HS-27A (cell line): ENCODE measurements around the gene LDB2.
A peak's percentile ranks its signal among the peaks of the same experiment; 100 is the strongest.

Experiments used
- DNase-seq: peaks from one replicate; pipeline ENCODE4 v3.0.0-alpha.2; 2012; ENCODE audit warnings: low read depth, missing footprints

The LDB2 gene

GRCh38 chr4:16685536-16685935, 212.9 kb downstream of the LDB2 start:
- DNase-seq: peak; percentile 81

DNA sequence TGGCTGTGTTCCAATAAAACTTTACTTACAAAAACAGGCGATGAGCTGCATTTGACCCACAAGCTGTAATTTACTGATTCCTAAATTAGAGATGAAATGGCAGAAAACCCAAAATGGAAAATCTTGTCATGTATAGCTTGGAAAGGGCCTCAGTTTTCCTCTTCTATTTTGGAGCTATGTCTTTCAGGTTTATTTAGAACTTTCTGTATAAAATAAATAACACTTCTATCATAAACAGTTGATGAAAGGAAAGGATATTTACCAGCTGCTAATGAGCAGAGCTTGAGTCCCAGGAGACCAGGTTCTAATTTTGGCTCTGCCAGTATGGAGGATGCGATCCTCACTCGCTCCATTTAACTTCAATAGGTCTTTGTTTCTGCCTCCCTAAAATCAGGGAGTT, 213.5 kb downstream of the LDB2 start:
- DNase-seq: no peak

DNA sequence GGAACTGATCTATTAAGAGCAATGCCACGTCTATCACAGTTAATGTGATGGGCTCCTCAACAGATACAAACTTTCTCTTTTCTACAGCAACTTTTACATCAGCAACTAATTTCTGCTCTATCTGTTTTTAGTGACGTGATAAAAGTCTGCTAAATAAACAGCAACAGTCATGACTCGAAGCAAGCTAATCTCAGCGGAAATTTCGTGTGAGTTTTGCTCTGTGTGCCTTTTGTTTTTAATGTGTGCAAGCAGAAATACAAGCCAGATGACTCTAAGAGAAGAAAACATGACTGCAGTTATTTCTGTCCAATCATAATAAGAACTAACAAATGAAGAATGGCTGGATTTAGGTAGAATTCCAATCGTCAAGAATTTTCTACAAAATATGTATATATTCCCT, 214.3 kb downstream of the LDB2 start:
- DNase-seq: no peak

- no peak for DNase-seq
Measured at GRCh38 chr4:16682975-16683374, 215.5 kb downstream of the LDB2 start.

DNA sequence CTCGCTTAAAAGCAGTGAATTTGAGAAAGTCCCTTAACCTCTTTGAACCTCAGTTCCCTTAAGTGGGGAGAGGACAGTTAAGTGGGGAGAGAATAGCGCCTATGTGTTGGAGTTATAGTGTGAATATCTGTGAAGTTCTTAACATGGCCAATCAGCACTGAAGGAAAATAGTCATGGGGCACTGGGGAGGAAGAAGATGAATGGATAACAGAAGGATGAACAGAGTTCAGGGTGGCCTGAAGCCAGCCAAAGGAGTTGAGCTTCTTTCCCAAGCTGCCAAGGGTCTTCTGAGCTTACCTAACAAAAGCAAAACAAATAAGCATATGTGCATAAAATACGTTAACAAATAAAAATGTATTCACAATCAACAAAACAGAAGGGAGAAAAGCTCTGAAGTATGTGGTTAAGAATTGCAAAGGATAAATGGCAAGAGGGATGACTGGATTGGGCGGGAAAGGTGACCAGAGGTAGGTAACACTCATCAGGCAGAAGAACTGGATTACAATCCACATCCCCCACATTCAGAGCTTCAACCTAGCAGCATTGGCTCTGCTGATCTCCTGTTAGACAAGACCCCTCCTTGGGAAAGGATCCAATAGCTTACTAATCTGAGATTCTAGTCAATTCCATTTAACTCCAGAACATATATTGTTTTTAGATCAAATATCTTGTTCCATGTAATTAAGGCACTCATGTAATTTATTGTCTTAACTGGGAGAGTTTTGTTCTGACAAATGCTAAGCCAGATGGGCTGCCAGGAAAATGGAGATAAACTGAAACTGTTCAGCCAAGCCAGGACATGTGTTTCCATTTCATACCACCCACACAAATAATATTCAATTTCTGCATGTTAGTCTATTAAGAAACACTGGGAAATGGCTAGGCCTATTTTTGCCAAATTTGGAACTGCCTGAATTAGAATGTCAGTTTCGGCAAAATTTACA, 221.2 kb downstream of the LDB2 start:
- DNase-seq: no peak

DNA sequence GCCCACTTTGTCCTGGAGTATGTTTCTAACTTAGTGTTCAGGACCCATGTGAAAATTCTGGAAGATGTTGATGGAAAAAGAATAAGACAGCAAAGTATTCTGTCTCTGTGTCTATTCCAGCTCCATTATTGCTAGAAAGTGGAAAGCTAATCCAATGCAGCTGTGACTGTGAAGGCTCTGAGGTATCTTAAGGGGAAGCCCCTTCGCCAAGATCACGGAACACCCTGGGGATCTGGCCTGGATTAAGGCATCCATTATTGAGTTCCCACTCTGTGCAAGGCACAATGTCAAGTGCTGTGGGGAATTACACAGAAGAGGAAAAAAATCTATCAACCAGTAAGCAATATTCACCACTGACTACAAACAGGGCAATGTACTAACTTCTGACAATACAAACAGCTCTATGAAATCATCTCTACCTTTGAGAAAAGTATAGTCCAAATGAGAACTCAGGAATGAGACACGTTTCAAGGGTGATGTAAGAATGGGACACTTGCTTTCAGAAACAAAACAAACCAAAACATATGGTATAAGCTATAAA, 222.1 kb downstream of the LDB2 start:
- no peak for DNase-seq

DNA sequence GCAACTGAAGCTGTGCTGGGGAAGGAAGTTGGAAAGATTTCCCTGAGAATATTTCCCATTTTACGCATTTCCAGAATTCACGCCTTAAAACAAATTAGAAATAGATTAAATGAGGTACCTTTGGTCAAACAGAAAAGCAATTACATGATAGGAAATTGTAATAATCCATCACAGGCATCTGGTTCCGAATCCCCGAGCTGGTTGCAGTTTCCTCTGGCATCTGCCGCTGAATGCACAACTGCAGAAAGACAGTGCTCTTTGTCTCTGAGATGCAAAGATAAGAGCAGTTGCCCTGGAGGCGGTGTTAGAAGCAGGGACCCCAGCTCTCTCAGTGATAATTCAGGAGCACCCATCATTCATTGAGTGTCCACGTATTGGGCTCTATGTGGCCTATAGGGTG, 224.4 kb downstream of the LDB2 start:
- DNase-seq: no peak

- DNase-seq: no peak
Measured at GRCh38 chr4:16672421-16672820, 226.0 kb downstream of the LDB2 start.

DNA sequence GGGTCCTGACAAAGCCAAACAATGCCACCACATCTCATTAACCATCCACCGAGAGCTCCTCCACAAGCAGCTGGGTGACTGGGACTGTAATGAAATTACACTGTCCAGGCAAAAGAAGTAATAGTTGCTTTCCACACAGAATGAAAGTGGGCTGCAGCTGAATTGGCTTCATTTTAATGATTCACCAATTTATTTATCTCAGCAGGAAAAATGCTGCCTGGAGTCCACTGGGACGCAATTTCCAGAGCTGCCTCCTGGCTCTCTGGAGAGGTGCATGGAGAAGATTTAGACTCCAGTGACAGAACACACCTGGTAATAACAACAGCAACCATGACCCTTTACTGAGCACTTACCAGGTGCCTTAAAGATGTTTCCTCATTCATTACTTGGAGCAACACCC, 226.7 kb downstream of the LDB2 start:
- no peak for DNase-seq

DNA sequence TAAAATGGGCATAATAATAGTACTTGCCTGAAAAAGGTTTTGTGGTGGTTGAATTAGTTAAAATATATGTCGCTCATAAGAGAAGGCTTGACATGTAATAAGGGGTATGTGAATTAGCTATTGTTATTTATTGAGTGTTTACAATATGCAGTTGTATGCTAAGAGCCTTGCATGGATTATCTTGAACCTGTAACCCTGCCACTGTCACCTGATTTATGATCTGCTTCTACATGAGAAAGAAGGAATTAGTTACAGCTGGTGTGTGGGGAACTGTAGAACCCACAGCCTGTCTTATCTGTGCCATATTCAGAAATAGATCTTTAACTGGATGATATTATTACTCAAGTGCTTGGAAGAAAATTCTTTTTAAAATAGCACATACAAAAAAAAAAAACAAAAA, 227.7 kb downstream of the LDB2 start:
- DNase-seq: no peak

DNA sequence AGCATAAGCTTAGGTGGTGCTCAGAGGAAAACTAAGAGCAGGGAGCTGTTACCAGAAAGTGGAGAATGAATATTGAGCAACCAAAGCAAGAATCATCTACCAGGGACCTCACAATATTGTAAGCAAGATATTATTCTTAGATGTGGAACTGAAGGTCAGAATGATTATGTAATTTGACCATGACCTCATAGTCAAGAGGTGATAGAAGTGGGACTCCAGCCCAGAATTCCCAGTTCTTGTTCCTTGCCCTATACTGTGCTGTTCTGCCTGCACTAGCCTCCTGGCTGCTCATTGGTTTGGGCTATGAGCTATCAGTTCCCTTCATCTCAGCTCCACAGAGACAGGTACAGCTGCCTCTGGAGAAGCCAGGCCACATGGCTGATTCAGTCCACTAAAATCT, 229.4 kb downstream of the LDB2 start:
- DNase-seq: no peak

DNA sequence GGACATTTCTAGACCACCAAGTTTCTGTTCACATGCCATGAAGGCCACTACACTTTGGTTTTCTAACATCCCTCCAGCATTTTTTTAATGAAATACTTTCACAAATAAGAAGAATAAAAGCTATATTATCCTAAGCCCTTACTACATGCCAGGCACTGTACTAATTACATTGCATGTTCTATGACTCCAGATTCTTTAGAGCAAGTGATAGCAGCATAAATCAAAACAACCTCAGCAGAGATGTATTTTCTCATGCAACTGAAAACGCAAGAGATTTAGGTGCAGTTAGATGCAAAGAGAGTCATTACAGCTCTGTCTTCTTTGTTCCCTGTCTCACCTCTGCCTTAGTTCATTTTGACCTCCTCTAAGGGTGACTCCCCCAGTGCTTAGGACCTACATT, 230.0 kb downstream of the LDB2 start:
- no peak for DNase-seq

DNA sequence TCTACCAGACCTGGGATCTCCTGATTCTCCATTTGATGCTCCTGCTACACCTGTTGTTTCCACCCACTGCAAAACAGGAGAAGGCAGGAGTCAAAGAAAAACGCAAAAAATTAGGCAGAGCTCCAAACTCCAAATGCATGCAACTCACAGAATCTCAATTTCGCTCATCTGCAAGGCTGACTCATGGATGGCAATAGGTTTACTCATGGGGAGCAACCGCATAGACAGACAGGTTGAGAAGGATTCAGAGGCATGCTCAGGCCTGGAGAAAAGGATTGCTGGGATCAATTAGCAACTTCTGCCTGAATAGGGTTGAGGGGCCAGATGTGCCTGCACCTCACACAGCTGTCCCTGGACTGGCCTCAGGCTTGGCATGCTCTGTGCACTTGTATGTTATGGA, 231.0 kb downstream of the LDB2 start:
- peak; percentile 73 for DNase-seq

GRCh38 chr4:16665942-16666551, 232.4 kb downstream of the LDB2 start:
- no peak for DNase-seq

GRCh38 chr4:16663732-16664131, 234.7 kb downstream of the LDB2 start:
- DNase-seq: no peak

DNA sequence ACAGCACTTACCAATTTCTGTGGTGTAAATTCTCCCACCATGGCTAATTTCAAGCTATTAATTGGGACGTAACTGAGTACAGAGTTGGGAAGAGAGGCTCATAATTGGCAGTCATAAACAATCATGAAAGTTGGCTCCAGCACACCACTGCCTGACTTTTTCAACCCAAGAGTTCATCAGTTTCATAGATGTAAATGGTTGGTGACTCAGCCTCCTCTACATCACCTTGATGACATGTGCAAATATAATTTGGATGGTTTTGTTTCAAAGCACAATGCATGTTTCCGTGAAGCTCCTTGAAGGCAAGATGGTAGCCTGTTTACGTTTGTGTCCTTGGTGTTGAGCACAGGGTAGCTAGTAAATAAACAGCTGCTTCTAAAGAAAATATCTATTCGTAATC, 235.1 kb downstream of the LDB2 start:
- DNase-seq: no peak

- no peak for DNase-seq
Measured at GRCh38 chr4:16661813-16662212, 236.6 kb downstream of the LDB2 start.

DNA sequence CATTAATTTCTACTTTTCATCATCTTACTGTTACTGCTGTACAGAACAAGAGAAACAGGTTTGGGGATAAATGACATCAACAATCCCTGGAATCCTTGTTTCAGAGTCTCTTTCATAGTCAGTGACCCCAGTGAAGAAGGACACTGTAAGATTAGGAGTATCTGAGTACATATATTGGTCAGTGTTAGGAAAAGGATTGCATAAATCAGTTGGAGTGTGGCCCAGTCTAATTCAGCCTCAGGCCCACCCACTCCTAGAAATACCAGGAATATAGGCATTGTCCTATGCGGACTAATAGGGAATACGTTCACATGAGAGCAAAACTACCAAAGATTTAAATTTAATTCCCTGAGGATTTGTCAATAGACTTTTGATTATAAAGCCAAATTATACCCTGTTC, 237.8 kb downstream of the LDB2 start:
- DNase-seq: no peak

- no peak for DNase-seq
Measured at GRCh38 chr4:16659694-16660093, 238.8 kb downstream of the LDB2 start.

DNA sequence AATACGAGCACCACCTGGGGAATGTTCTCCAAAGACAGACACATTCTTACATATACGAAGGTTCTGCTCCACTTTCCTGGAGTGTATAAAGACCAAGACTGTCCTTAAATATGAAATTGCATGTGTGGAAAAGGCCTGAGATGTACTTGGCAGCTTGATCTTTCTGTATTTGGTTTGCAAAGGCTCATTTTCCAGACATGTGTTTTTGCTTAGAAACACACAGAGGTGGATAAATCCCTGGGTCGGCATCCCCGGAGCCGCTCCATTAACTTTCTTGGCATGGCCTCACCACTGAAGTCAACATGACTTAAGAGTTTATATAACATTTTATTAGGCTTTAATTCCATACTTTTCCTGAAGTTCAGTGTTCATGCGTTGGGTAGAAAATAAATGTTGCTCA, 239.4 kb downstream of the LDB2 start:
- no peak for DNase-seq

GRCh38 chr4:16658183-16658582, 240.3 kb downstream of the LDB2 start:
- DNase-seq: no peak

- no peak for DNase-seq
Measured at GRCh38 chr4:16655111-16655510, 243.3 kb downstream of the LDB2 start.

DNA sequence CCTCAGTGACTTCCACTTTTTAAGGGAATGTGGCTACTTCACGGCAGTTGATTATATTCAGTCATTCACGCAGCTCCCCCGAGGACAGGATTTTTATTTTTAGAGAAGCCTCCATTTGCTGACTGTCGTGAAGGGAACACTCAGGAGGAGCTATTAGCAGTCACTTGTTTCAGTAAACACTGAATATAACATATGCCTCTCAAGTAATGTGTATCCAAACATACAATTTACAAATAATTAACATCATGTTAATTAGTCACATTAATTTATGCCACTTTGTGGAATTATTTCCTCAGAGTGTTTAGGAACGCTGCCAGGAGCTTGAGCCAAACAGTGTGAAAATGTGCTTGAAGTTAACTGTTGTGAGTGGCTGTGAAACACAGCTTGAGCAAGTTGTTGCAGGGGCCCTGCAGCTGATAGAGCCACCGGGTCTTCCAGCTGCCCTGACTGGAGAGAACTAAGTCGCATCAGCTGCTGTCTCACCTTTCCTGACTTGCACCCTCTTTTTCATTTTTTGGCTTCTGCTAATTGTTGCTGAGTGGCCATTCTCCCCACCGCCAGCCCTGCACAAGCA, 245.6 kb downstream of the LDB2 start:
- no peak for DNase-seq
